IMR-90 (cell line): ENCODE measurements around the gene GPR39. TPM values are rescaled to one million over a fixed set of nuclear protein-coding genes. Genes with fewer than 3 reads are reported as not detected.

Experiments
- ATAC-seq: fragments of 200-7000 bp; cut with Tn5 transposase; 2 replicates; pipeline ENCODE4 v1.9.1; 2020; ENCODE audit warnings: low read depth, mild to moderate bottlenecking, moderate library complexity
- BruUV-seq: library from RNA; stranded (reverse); fragments of 400-500 nt; replicated peaks from 2 replicates; lab custom pipeline; 2021; lab: Mats Ljungman, UMichigan
- CTCF ChIA-PET: fragments of 300-600 bp; formaldehyde crosslinking; extraction: SDS; loops from one replicate; lab custom pipeline; 2021; ENCODE audit warnings: antibody characterized with exemption; lab: Yijun Ruan, JAX
- POLR2A ChIA-PET: fragments of 300-600 bp; sonication (Branson Sonifier 250); formaldehyde crosslinking; loops from one replicate; lab custom pipeline; 2022; ENCODE audit warnings: antibody characterized with exemption; ENCODE audit not compliant: unreplicated experiment; lab: Charles Lee
- DNase-seq: peaks from one replicate; pipeline ENCODE4 v3.0.0; 2013
- H2AFZ ChIP-seq: replicated peaks from 2 replicates; pipeline ENCODE3; 2013; ENCODE audit warnings: low read length, mild to moderate bottlenecking; ENCODE audit not compliant: poor library complexity
- H2AK5ac ChIP-seq: 2 replicates; pipeline ENCODE4 v1.6.1; 2013; ENCODE audit warnings: low read depth, low read length, inconsistent platforms
- H2AK9ac ChIP-seq: replicated peaks from 2 replicates; pipeline ENCODE3; 2013; ENCODE audit warnings: mild to moderate bottlenecking, low read depth, low read length, moderate library complexity; ENCODE audit not compliant: poor library complexity
- H2BK120ac ChIP-seq: 2 replicates; pipeline ENCODE4 v1.6.1; 2013; ENCODE audit warnings: low read depth, low read length, inconsistent platforms
- H2BK15ac ChIP-seq: 3 replicates; pipeline ENCODE4 v1.6.1; 2013; ENCODE audit warnings: low read depth, low read length, inconsistent platforms
- H2BK20ac ChIP-seq: 2 replicates; pipeline ENCODE4 v1.6.1; 2013; ENCODE audit warnings: low read depth, mild to moderate bottlenecking, inconsistent platforms, low read length, moderate library complexity
- H2BK5ac ChIP-seq: 2 replicates; pipeline ENCODE4 v1.6.1; 2013; ENCODE audit warnings: mild to moderate bottlenecking, low read depth, low read length, inconsistent platforms; ENCODE audit not compliant: poor library complexity, severe bottlenecking
- H3K14ac ChIP-seq: replicated peaks from 2 replicates; pipeline ENCODE4 v1.6.1; 2013; ENCODE audit warnings: low read depth, low read length, inconsistent platforms
- H3K18ac ChIP-seq: 2 replicates; pipeline ENCODE4 v1.6.1; 2013; ENCODE audit warnings: low read depth, low read length, control low read depth
- H3K23ac ChIP-seq: 2 replicates; pipeline ENCODE4 v1.6.1; 2013; ENCODE audit warnings: low read depth, low read length, inconsistent platforms
- H3K27ac ChIP-seq: 2 replicates; pipeline ENCODE4 v1.5.1; 2013; ENCODE audit warnings: mild to moderate bottlenecking, control low read depth, low read length; ENCODE audit not compliant: insufficient read depth
- H3K27me3 ChIP-seq: 2 replicates; pipeline ENCODE4 v1.6.1; 2013; ENCODE audit warnings: low read length; ENCODE audit not compliant: control insufficient read depth, insufficient read depth
- H3K36me3 ChIP-seq: 2 replicates; pipeline ENCODE4 v1.6.1; 2013; ENCODE audit warnings: low read length, mixed read lengths; ENCODE audit not compliant: control insufficient read depth, insufficient read depth
- H3K4ac ChIP-seq: 2 replicates; pipeline ENCODE4 v1.6.1; 2013; ENCODE audit warnings: low read depth, low read length, inconsistent platforms
- H3K4me1 ChIP-seq: 2 replicates; pipeline ENCODE4 v1.6.1; 2013; ENCODE audit warnings: low read length, mixed read lengths; ENCODE audit not compliant: control insufficient read depth, insufficient read depth
- H3K4me2 ChIP-seq: 2 replicates; pipeline ENCODE4 v1.6.1; 2013; ENCODE audit warnings: low read depth, mild to moderate bottlenecking, control low read depth, low read length, moderate library complexity
- H3K4me3 ChIP-seq: 2 replicates; pipeline ENCODE4 v1.5.1; 2013; ENCODE audit warnings: low read depth, mild to moderate bottlenecking, control low read depth, low read length, moderate library complexity; ENCODE audit not compliant: insufficient read depth
- H3K56ac ChIP-seq: 2 replicates; pipeline ENCODE4 v1.6.1; 2013; ENCODE audit warnings: low read length, inconsistent platforms; ENCODE audit not compliant: insufficient read depth; ENCODE audit errors: extremely low read depth
- H3K79me1 ChIP-seq, 2 experiments: 2 replicates each; pipeline ENCODE4 v1.6.1; 2013; ENCODE audit warnings: low read length in 2 of 2, inconsistent platforms in 1 of 2, low read depth in 1 of 2
- H3K9ac ChIP-seq: 2 replicates; pipeline ENCODE4 v1.6.1; 2013; ENCODE audit warnings: low read depth, low read length, control low read depth
- H3K9me1 ChIP-seq: 2 replicates; pipeline ENCODE4 v1.6.1; 2013; ENCODE audit warnings: low read length, inconsistent platforms; ENCODE audit not compliant: insufficient read depth
- H3K9me3 ChIP-seq: 2 replicates; pipeline ENCODE4 v1.6.1; 2013; ENCODE audit warnings: low read length; ENCODE audit not compliant: control insufficient read depth, insufficient read depth
- H4K20me1 ChIP-seq: 2 replicates; pipeline ENCODE4 v1.6.1; 2013; ENCODE audit warnings: low read length, inconsistent platforms; ENCODE audit not compliant: insufficient read depth
- H4K5ac ChIP-seq: 2 replicates; pipeline ENCODE4 v1.6.1; 2013; ENCODE audit warnings: mild to moderate bottlenecking, low read depth, low read length, control low read depth
- H4K8ac ChIP-seq, 2 experiments: 2 replicates each; pipeline ENCODE4 v1.6.1; 2013; ENCODE audit warnings: low read depth in 2 of 2, low read length in 2 of 2, control low read depth in 1 of 2, inconsistent platforms in 1 of 2
- H4K91ac ChIP-seq: 2 replicates; pipeline ENCODE4 v1.6.1; 2013; ENCODE audit warnings: low read depth, low read length, inconsistent platforms; ENCODE audit not compliant: insufficient read depth
- MAZ ChIP-seq: IDR thresholded peaks from 2 replicates; pipeline ENCODE4 v1.6.1; 2012; ENCODE audit warnings: low read depth, mild to moderate bottlenecking, low read length, improper control_type of control experiment, moderate library complexity, borderline replicate concordance
- SMC3 ChIP-seq: fragments of 150-350 bp; IDR thresholded peaks from 2 replicates; pipeline ENCODE4 v1.6.1; 2016; ENCODE audit warnings: low read depth, mild to moderate bottlenecking, antibody characterized with exemption, low read length, moderate library complexity
- WGBS, 2 experiments: methylation state at CpG; one replicate each; pipeline versions ENCODE4 v1.1.5 to v1.1.7; 2013; ENCODE audit warnings: missing lambda C conversion rate in 2 of 2; ENCODE audit not compliant: insufficient read length in 1 of 2; ENCODE audit errors: extremely low coverage in 2 of 2; 5-methylcytosine and 5-hydroxymethylcytosine counted together
- dilution Hi-C: fragments of 300-500 bp; cut with HindIII; formaldehyde crosslinking; loops from one replicate; pipeline ENCODE4 v1.14.3; 2018; ENCODE audit warnings: low sequenced_read_pairs; ENCODE audit not compliant: unreplicated experiment
- in situ Hi-C: fragments of 300-500 bp; cut with MboI; formaldehyde crosslinking; loops from 3 replicates; pipeline ENCODE4 v1.14.3; 2019; ENCODE audit warnings: low sequenced_read_pairs, inconsistent platforms, mixed read lengths
- intact Hi-C: fragments of 100-400 bp; cut with micrococcal nuclease; formaldehyde crosslinking; loops from 2 replicates; pipeline ENCODE4 v1.10.0; 2022
- polyA plus RNA-seq, 3 experiments: library from polyadenylated mRNA; depleted of rRNA; stranded (reverse); fragments of >200 nt; gene quantifications; 2 replicates each; pipeline ENCODE4 v1.2.3, GENCODE V29; 2012; ENCODE audit warnings: low replicate concordance in 1 of 3
- total RNA-seq: library from RNA; depleted of rRNA; stranded (reverse); fragments of >200 nt; gene quantifications from 2 replicates; pipeline ENCODE4 v1.2.3, GENCODE V29; 2012

Gene GPR39
- total and polyA plus RNA-seq, 2 of the 4 experiments (the other 2 are of a cell fraction) = 4.4 to 9.0 TPM

DNA sequence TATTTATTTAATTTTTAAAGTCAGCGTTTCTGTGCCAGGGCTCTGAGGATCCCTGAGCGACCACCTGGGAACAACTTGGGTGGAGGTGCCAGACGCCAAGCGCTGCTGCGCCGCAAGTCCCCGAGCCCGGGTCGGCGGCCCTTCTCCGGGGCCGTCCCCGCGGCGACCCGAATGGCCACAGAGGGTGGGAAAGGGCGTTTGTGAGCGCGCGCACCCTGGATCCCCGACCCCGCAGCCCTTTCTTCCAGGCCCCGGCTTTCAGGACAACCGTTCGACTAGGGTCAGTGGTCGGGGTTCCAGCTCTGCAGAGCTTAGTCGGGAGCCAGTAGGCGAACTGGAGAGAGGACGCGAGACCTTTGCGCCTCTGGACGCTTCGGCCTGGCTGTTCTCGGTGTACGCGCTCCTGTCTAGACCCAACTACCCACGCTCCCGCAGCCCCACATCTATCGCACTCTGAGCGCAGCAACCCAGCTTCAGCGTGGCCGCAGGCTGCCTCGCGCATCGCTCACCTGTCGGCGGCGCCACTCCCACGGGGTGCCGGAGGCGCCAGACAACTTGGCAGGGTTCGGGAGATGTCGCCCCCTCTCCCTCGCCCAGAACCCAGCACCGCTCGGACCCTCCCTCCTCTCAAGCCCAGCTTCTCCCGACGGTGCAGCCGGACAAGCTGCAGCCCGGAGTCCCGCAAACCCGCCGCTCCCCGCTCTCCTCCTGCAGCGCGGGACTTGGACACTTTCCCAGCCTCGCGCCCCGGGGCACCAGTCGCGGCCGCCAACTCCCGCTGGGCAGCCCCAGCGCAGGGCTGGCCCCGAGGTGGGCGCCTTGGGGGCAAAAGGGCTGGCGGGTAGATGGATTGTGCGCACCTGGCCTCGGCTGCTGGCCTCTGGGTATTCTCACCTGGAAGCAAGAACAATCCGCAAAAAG, 252.6 kb downstream of the GPR39 start:
- 2% methylated on average over 33 of the region's 80 CpGs; no CpG with 5 or more reads in 1 of the 2 experiments for WGBS, 2 experiments
- Histone ChIP-seq H3K4ac (peak overlapping the region; percentile 86), H4K20me1 (peaks cover 6% of the 10 kb centered on the region), H3K4me2 (peak overlapping the region; percentile 91), H3K23ac (peak overlapping the region; percentile 96), H3K27ac (peak overlapping the region; percentile 14; the same call in 1 of the 2 replicates), H3K9me3 (no peaks in the 10 kb centered on the region), H2AK5ac (no peak overlapping the region), H2BK5ac (no peak overlapping the region), H2BK20ac (no peak overlapping the region), H3K27me3 (no peaks in the 10 kb centered on the region), H3K9me1 (peaks cover 9% of the 10 kb centered on the region), H3K4me1 (peaks cover 9% of the 10 kb centered on the region), H3K18ac (0 out of 2 replicates have a peak overlapping the region, but pooled peaks have one; percentile 6), H3K14ac (peak overlapping the region; percentile 70), H2BK120ac (peak overlapping the region; percentile 62; the same call in 1 of the 2 replicates), H2AK9ac (peak overlapping the region; percentile 18), H4K91ac (peak overlapping the region; percentile 70), H3K36me3 (no peaks in the 10 kb centered on the region; the same call in 1 of the 2 replicates), H3K56ac (peak overlapping the region; percentile 86), H3K9ac (peak overlapping the region; percentile 47), H2BK15ac (peak overlapping the region; percentile 25; the same call in 1 of the 3 replicates), H3K4me3 (peak overlapping the region; percentile 69), H2AFZ (peak overlapping the region; percentile 85), H4K5ac (no peak overlapping the region), H3K79me1 (peaks cover 20 to 44% of the 10 kb centered on the region in 2 experiments), H4K8ac (peak overlapping the region; percentile 41 to 47; a peak in 2 of 4 replicates)
- BruUV-seq = no TSS peak
- no peak for DNase-seq
- ChIA-PET CTCF (interaction anchor here (1.4 to 2.2 kb wide), 3 partner anchors 10 to 122 kb away, joined by 4 to 8 read pairs (median 4); no protein-coding TSS in a partner anchor), POLR2A (interaction anchor here (0.6 kb wide), 1 partner anchor 109 kb away, joined by 5 read pairs; no protein-coding TSS in a partner anchor)
- TF ChIP-seq SMC3 (no peak), MAZ (0 out of 2 replicates have a peak, but pooled peaks have one; percentile 11)
- intact Hi-C loops = no loop called here
- dilution Hi-C loops = no loop called here
- ATAC-seq = peak; percentile 8
- in situ Hi-C loops = loop anchor here (25.0 kb wide), 2 partner anchors 893 to 1168 kb away; partner anchors contain the start of gene NCKAP5
